ENCODE data around the gene OPA1.
"Not testable (repeated sequence)": the region's sequence is repeated elsewhere in the genome, so short reads cannot be mapped to it uniquely, and the experiment has no call there.

DNA sequence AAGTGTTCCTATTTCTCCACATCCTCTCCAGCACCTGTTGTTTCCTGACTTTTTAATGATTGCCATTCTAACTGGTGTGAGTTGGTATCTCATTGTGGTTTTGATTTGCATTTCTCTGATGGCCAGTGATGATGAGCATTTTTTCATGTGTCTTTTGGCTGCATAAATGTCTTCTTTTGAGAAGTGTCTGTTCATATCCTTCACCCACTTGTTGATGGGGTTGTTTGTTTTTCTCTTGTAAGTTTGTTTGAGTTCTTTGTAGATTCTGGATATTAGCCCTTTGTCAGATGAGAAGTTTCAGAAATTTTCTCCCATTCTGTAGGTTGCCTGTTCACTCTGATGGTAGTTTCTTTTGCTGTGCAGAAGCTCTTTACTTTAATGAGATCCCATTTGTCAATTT, 13.9 kb downstream of the OPA1 start:
- TF ChIP-seq EZH2phosphoT487 (IDR thresholded peaks at IDR 0.05; ENCODE audit: low read depth); CTCF (IDR thresholded peaks at IDR 0.05; ENCODE audit: low read depth, low read length): not testable (repeated sequence)
